NCI-H146 treated with DMSO at 0.1 percent for 48 hours (cell line): Measurements from ENCODE around the gene SPINT4.
A peak's percentile ranks its signal among the peaks of the same experiment; 100 is the strongest.
"Not testable (repeated sequence)": the region's sequence is repeated elsewhere in the genome, so short reads cannot be mapped to it uniquely, and the experiment has no call there.

Source experiments
- DNase-seq: peaks from one replicate; lab custom pipeline; 2025; ENCODE audit not compliant: unreplicated experiment; lab: John Stamatoyannopoulos, UW

Gene SPINT4

GRCh38 chr20:45764618-45765282 lies 42.6 kb downstream of the SPINT4 start:
- not testable (repeated sequence) for DNase-seq

GRCh38 chr20:45765307-45765875 lies 43.2 kb downstream of the SPINT4 start:
- DNase-seq: no peak

GRCh38 chr20:45765980-45766379 lies 43.8 kb downstream of the SPINT4 start:
- no peak for DNase-seq

DNA sequence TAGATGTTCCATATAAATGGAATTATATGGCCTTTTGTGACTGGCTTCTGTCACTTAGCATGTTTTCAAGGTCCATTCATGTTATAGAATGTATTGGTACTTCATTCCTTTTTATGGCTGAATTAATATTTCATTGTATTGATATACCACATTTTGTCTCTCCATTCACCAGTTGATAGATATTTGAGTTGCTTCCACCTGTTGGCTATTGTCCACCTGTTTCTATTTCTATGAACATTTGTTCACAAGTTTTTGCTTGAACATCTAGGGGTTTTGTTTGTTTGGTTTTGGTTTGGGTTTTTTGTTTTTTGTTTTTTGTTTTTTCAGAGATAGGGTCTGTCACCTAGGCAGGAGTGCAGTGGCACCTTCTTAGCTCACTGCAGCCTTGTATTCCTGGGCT lies 46.3 kb downstream of the SPINT4 start:
- no peak for DNase-seq

GRCh38 chr20:45771182-45771759 lies 49.1 kb downstream of the SPINT4 start:
- peak; percentile 80 for DNase-seq

DNA sequence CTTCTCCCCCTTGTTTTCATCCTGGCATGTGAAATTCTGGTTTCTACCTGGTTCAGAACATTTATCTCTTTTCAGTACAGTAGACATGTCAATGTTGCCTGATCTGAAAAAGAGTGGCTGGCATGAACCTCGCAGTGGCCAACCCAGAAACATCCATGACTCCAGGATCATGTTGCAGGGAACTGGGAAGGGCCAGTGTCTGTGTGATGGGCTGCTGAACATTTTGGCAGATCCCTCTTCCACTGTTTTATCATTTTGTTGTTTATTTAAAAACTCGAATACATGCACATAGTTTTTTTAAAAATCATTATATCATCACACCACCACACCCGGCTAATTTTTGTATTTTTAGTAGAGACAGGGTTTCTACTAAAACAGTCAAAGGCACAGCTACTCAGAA lies 50.5 kb downstream of the SPINT4 start:
- DNase-seq: no peak

- DNase-seq: no peak
Measured at GRCh38 chr20:45774945-45775344, 52.8 kb downstream of the SPINT4 start.

- DNase-seq: no peak
Measured at GRCh38 chr20:45775411-45775810, 53.3 kb downstream of the SPINT4 start.
